Activated naive CD8-positive, alpha-beta T cell treated with anti-CD3 and anti-CD28 coated beads, Interleukin-2, amount 50 U/mL, for 24 hours (primary cell): ENCODE data around the gene PRCD.
"Not testable (repeated sequence)": the region's sequence is repeated elsewhere in the genome, so short reads cannot be mapped to it uniquely, and the experiment has no call there.

Experiments used
- ATAC-seq: fragments of 150-1000 bp; cut with Tn5 transposase; one replicate; pipeline ENCODE4 v1.10.0; 2021
- DNase-seq: peaks from one replicate; pipeline ENCODE4 v3.0.0; 2021
- H3K27ac Mint-ChIP-seq: one replicate; pipeline ENCODE4 v1.8.0; 2021; ENCODE audit warnings: mild to moderate bottlenecking, mixed read lengths
- H3K27me3 Mint-ChIP-seq: one replicate; pipeline ENCODE4 v1.8.0; 2021; ENCODE audit warnings: mixed read lengths
- H3K36me3 Mint-ChIP-seq: one replicate; pipeline ENCODE4 v1.8.0; 2021; ENCODE audit warnings: low read depth, mixed read lengths
- H3K4me1 Mint-ChIP-seq: one replicate; pipeline ENCODE4 v1.8.0; 2021; ENCODE audit warnings: mixed read lengths
- H3K4me3 Mint-ChIP-seq: one replicate; pipeline ENCODE4 v1.8.0; 2021; ENCODE audit warnings: mild to moderate bottlenecking, moderate library complexity, mixed read lengths
- H3K9me3 Mint-ChIP-seq: one replicate; pipeline ENCODE4 v1.8.0; 2021; ENCODE audit warnings: mixed read lengths

PRCD gene

DNA sequence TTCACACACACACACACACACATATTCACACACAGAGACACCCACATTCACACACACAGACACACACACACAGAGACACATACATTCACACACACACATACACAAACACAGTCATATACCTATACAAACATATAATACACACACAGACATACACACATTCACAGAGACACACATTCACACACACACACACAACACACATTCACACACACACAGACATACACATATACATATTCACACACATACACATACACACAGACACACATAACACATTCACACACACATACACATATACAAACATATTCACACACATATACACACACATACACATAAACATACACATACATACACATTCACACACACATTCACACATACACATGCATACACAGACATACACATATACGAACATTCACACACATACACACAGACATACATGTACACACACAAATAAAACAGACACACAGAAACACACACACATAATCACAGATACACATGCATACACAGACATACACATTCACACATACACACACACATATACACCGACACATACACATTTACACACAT, 7.9 kb downstream of the PRCD start:
- H3K36me3 Mint-ChIP-seq: no peaks in the 10 kb centered on the region
- peaks cover 5% of the 10 kb centered on the region for H3K27me3 Mint-ChIP-seq
- H3K9me3 Mint-ChIP-seq: no peaks in the 10 kb centered on the region

GRCh38 chr17:76548378-76549214, 8.8 kb downstream of the PRCD start:
- ATAC-seq (no peak), DNase-seq (no peak)
- peaks cover 9% of the 10 kb centered on the region for H3K4me1 Mint-ChIP-seq
- no peaks in the 10 kb centered on the region for H3K36me3 Mint-ChIP-seq
- peaks cover 4% of the 10 kb centered on the region for H3K27me3 Mint-ChIP-seq
- H3K27ac Mint-ChIP-seq: no peak overlapping the region
- H3K4me3 Mint-ChIP-seq: no peak overlapping the region
- no peaks in the 10 kb centered on the region for H3K9me3 Mint-ChIP-seq

More for the DNA sequence above, 7.9 kb downstream of the PRCD start:
- Mint-ChIP-seq H3K27ac (no peak overlapping the region), H3K4me3 (no peak overlapping the region), H3K4me1 (peaks cover 9% of the 10 kb centered on the region)
- no peak for DNase-seq
- no peak for ATAC-seq

- Mint-ChIP-seq H3K27ac (no peak overlapping the region), H3K27me3 (peaks cover 2% of the 10 kb centered on the region), H3K36me3 (no peaks in the 10 kb centered on the region), H3K4me1 (peaks cover 9% of the 10 kb centered on the region), H3K4me3 (no peak overlapping the region), H3K9me3 (no peaks in the 10 kb centered on the region)
- no peak for DNase-seq
- ATAC-seq: no peak
Measured at GRCh38 chr17:76549215-76549518, 9.3 kb downstream of the PRCD start.

GRCh38 chr17:76549539-76549938, 9.7 kb downstream of the PRCD start:
- peaks cover 2% of the 10 kb centered on the region for H3K27me3 Mint-ChIP-seq
- H3K4me3 Mint-ChIP-seq: no peak overlapping the region
- no peaks in the 10 kb centered on the region for H3K36me3 Mint-ChIP-seq
- peaks cover 9% of the 10 kb centered on the region for H3K4me1 Mint-ChIP-seq
- no peak for ATAC-seq
- H3K9me3 Mint-ChIP-seq: no peaks in the 10 kb centered on the region
- no peak overlapping the region for H3K27ac Mint-ChIP-seq
- no peak for DNase-seq

- ATAC-seq: no peak
- Mint-ChIP-seq H3K4me3 (no peak overlapping the region), H3K36me3 (no peaks in the 10 kb centered on the region), H3K9me3 (no peaks in the 10 kb centered on the region), H3K27me3 (no peaks in the 10 kb centered on the region), H3K4me1 (peaks cover 13% of the 10 kb centered on the region), H3K27ac (no peak overlapping the region)
- DNase-seq: no peak
Measured at GRCh38 chr17:76550712-76551615, 11.1 kb downstream of the PRCD start.

GRCh38 chr17:76551685-76552084, 11.8 kb downstream of the PRCD start:
- Mint-ChIP-seq H3K4me1 (peaks cover 15% of the 10 kb centered on the region), H3K4me3 (no peak overlapping the region), H3K9me3 (no peaks in the 10 kb centered on the region), H3K27me3 (no peaks in the 10 kb centered on the region), H3K36me3 (no peaks in the 10 kb centered on the region), H3K27ac (no peak overlapping the region)
- DNase-seq (no peak), ATAC-seq (no peak)

- peaks cover 22% of the 10 kb centered on the region for H3K4me1 Mint-ChIP-seq
- no peaks in the 10 kb centered on the region for H3K27me3 Mint-ChIP-seq
- H3K9me3 Mint-ChIP-seq: no peaks in the 10 kb centered on the region
- peaks cover 9% of the 10 kb centered on the region for H3K36me3 Mint-ChIP-seq
- no peak overlapping the region for H3K27ac Mint-ChIP-seq
- no peak overlapping the region for H3K4me3 Mint-ChIP-seq
- no peak for DNase-seq
- no peak for ATAC-seq
Measured at GRCh38 chr17:76553178-76553908, 13.5 kb downstream of the PRCD start.

DNA sequence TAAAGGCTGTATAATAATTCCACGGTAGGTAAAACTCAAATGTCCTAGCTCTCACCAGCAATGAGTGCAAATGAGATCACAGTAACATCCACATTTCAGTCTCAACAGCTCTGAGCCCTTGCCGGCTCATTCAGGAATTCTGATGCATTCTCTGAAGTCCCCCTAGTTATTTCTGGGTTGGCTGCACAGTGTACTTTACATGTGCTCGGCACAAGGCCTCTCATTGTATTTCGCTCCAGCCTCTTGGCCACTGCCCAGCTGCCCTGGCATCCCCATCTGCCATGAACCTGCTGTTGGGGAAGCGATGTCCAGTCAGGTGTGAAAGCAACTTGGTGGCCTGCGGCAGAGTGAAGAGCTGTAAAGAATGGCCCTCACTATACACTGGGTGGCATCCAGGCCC, 14.3 kb downstream of the PRCD start:
- no peaks in the 10 kb centered on the region for H3K9me3 Mint-ChIP-seq
- no peak overlapping the region for H3K4me3 Mint-ChIP-seq
- H3K36me3 Mint-ChIP-seq: peaks cover 16% of the 10 kb centered on the region
- H3K27me3 Mint-ChIP-seq: no peaks in the 10 kb centered on the region
- no peak overlapping the region for H3K27ac Mint-ChIP-seq
- DNase-seq (no peak), ATAC-seq (no peak)
- peaks cover 27% of the 10 kb centered on the region for H3K4me1 Mint-ChIP-seq

DNA sequence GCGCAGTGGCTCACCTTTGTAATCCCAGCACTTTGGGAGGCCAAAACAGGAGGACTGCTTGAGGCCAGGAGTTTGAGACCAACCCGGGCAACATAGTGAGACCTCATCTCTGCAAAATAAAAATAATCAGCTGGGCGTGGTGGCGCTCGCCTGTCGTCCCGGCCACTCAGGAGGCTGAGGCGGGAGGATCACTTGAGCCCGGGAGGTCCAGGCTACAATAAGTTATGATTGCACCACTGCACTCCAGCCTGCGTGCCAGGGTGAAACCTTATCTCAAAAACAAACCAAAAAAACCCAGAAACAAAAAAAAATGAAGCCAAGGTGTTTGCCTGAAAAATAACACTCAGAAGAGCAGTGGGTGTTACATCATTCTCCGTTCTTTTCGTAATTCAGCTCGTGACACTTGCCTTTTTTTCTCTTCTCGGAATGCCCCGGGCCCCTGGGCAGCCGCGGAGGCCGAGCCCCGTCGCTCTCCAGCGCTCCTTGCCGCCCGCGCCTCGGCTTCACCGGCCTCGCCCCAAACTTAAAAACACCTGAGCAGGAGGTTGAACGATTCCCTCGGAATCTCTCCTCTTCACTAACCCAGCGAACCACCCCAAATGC, 17.0 kb downstream of the PRCD start:
- Mint-ChIP-seq H3K4me1 (peaks cover 47% of the 10 kb centered on the region), H3K36me3 (peaks cover 43% of the 10 kb centered on the region), H3K4me3 (peak overlapping the region; percentile 99), H3K27me3 (no peaks in the 10 kb centered on the region), H3K9me3 (no peaks in the 10 kb centered on the region), H3K27ac (peak overlapping the region; percentile 99)
- peak; percentile 11 for ATAC-seq
- DNase-seq: peak; percentile 38

- Mint-ChIP-seq H3K27ac (peak overlapping the region; percentile 99), H3K36me3 (peaks cover 47% of the 10 kb centered on the region), H3K9me3 (no peaks in the 10 kb centered on the region), H3K27me3 (no peaks in the 10 kb centered on the region), H3K4me3 (peak overlapping the region; percentile 99), H3K4me1 (peaks cover 53% of the 10 kb centered on the region)
- ATAC-seq (peak; percentile 90), DNase-seq (peak; percentile 93)
Measured at GRCh38 chr17:76557368-76558197, 17.7 kb downstream of the PRCD start.

DNA sequence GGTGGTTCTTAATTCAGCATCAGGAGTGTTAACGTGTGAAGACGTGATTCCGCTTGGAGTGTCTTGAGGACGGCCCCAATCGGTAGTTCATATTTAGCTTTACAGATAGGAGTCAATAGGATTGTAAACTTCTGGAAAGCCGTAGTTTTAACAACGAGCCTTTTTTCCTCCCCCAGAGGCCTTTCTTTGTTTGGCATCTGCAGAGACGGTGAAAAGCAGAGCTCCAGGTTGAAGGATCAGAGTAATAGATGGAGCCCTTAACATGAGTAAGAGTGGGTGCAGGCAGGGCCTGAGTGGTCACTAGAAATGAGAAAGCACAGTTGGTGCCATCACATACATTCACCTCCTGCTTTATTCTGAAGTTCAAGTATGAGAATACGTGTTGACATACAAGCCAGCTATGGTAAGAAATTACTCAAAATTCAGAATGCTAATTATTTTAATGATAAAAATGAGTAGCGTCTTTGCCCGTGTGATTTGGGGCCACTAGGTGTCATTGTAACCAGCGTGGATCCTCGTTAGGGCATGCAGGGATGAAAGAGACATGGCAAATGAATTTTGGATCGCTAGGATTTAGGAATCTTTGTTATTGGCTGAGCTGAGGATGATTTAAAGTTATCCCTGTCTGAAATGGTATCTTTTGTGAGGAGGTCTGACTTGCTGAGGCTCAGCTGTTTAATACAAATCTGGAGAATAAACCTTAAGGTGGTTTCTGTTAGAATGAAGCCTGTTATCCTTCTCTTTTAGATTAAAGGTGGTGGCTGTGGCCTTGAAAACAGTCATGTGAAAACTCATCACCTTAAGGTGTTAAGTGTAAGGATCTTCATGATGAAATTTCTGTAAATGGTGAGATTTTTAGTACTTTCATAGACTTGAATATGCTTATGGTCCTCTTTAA, 18.6 kb downstream of the PRCD start:
- Mint-ChIP-seq H3K36me3 (peaks cover 56% of the 10 kb centered on the region), H3K4me3 (peak overlapping the region; percentile 99), H3K4me1 (peaks cover 62% of the 10 kb centered on the region), H3K27me3 (no peaks in the 10 kb centered on the region), H3K27ac (peak overlapping the region; percentile 99), H3K9me3 (no peaks in the 10 kb centered on the region)
- ATAC-seq (no peak), DNase-seq (no peak)

GRCh38 chr17:76559460-76559859, 19.6 kb downstream of the PRCD start:
- H3K36me3 Mint-ChIP-seq: peaks cover 58% of the 10 kb centered on the region
- not testable (repeated sequence) for H3K27me3 Mint-ChIP-seq, ATAC-seq, H3K9me3 Mint-ChIP-seq, DNase-seq
- peak overlapping the region; percentile 99 for H3K4me3 Mint-ChIP-seq
- peak overlapping the region; percentile 99 for H3K27ac Mint-ChIP-seq
- peaks cover 64% of the 10 kb centered on the region for H3K4me1 Mint-ChIP-seq
